Dermis microvascular lymphatic vessel endothelial cell (primary cell): ENCODE data around the gene KRT28. TPM values are rescaled to one million over a fixed set of nuclear protein-coding genes. Genes with fewer than 3 reads are reported as not detected.
"Not testable (repeated sequence)": the region's sequence is repeated elsewhere in the genome, so short reads cannot be mapped to it uniquely, and the experiment has no call there.

ENCODE experiments used
- DNase-seq, 2 donors: peaks; one replicate each; pipeline versions ENCODE4 v3.0.0 to v3.0.0-alpha.2; 2010; ENCODE audit warnings: low read depth in 2 of 2
- total RNA-seq: library from RNA; depleted of rRNA; stranded (reverse); fragments of >200 nt; gene quantifications from 2 replicates; pipeline ENCODE4 v1.2.1, GENCODE V29; 2014

Gene KRT28
- total RNA-seq, 1 donor from 2014 or later = not detected

DNA sequence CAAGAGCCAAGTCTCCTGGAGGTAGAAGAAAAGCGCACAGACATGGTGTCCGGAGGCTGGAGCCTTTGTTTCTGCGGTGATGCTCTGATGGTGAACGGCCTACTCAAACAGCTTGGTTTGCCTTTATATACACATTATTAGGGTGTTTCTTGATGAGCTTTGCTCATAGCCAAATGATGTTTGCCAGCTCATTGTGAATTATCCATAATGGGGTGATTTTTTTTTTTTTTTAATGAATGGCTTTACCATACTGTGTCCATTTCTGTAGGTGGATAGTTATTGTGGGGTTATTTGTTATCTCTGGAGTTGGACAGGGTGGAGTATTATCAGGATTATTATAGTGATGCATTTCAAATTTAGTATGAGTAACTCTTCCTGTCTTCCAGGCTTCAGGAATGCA is 17.3 kb downstream of the KRT28 start, which contains the start of gene KRT27:
Gene KRT27, minus strand, starts transcription at position 101 of the 400 bp plus-strand sequence. Its CDS starts 57 bp downstream, at position 44.
- no peak for DNase-seq

DNA sequence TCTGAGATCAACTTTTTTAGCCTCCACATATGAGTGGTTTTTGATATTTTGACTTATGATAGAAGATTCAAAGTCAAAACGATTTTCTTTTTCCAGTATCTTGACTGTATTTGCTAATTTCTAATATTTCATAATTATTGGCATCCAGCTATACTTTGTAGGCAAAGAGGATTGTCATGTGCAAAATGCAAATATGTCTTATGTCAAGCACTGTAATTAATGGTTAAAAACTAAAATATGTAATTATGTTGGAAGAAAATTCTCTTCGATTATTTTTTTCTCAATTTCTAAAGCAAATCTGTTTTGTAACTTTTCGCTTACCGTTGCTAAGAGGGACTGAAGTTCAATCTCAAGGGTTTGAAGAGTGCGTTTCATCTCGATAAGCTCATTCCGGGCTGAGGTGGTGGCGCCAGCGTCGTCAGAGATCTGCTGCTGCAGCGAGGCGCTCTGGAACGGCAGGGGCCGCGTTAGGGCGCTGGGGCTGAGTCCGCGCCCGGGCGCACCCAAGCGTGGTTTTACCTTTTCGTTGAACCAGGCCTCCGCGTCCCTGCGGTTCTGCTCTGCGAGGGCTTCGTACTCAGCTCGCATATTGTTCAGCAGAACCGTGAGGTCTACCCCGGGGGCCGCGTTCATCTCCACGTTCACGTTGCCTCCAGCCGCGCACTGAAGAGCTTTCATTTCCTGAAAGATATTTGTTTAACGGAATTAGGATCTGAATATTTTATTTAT is 20.4 kb downstream of the KRT28 start:
- DNase-seq = peak in 1 of 2 donors; percentile 3

DNA sequence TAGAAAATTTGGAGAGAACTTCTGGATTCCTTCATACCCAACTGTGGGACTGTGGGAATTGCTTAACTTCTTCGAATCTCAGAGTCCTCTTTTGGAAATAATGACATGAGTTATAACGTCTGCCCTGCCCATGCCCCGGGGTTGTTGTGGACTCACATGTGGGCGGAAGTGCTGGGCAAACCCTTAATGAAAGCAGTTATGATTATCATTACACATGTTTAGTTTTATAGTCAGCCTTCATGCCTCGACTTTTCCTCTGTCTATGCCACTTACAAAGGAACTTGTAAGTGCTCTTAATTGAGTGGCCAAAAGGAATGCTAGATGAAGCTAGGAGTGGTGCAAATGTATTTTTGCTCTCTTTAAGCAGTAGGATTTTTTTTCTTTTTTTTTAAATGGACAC is 21.3 kb downstream of the KRT28 start:
- no peak for DNase-seq

DNA sequence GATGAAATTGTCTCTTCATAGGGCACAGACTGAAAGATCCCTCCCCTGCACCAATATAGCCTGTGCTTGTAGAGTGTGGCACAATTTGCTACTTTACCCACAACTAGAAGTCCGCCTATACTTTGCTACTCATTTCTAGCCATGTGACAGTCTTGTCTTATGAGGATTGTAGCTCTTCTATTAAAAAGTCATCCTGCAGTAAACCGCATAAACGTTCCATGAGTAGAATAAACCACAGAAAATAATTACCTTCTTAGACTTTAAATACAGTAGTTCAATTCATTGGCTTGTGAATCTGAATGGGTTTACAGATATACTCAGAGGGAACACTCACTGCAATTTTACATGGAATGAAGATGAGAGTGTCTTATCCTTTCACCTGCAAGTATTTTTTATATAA is 21.8 kb downstream of the KRT28 start:
- no peak for DNase-seq

DNA sequence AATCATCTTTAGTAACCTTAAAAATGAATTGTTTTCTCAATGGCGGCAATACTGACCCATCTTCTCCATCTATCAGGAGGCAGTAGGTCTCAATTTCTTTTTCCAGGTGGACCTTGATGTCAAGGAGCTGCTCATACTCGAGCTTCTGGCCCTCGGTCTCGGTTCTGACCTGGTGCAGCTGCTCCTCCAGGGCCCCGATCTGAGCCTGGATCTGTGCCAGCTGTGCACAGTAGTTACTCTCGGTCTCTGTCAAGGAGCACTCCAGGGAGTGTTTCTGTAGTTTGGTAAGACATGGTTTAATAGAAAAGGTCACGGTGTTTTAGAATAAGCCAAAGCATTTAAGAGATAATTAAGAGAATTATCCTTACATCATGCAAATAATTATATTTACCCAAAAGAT is 22.3 kb downstream of the KRT28 start:
- no peak for DNase-seq

DNA sequence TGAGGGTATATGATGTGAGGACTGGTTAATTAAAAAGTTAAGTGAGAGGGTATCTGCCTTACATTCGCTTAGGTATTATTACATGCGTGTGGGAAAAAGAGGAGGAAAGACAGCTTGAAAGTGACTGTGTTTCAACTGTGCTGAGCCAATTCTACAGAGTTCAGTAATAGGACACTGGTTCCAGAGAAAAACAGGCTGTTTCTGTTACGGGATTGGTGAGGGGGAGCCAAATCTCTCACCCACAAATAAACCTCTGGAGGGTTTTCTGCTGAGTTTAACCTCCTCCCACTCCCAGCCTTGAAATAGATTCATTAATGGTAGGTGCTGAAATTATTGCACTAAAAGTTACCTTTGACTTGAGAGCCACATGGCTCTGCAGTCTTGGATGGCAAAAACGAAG is 23.8 kb downstream of the KRT28 start:
- no peak for DNase-seq

DNA sequence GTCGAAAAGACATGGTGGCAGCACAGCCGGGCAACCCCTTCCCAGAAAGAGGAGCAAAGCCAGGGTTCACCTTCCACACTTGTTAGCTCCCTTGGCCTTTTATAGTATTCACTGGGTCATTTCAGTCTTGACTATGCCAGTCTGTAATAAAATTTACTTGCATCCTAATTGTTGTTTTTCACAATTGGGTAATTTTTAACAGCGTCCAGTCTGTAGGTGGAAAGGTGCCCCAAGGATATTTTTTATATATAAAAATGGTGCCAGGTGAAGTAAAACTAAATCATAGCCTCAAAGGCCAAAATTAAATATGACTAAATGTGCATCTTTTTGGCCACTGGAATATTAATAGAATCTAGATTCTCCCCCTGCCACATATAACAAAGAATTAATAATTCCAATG is 27.7 kb downstream of the KRT28 start, which contains the start of gene KRT26:
Gene KRT26, minus strand, starts transcription at position 101 of the 400 bp plus-strand sequence. Its CDS starts 88 bp downstream, at position 13.
- no peak for DNase-seq

DNA sequence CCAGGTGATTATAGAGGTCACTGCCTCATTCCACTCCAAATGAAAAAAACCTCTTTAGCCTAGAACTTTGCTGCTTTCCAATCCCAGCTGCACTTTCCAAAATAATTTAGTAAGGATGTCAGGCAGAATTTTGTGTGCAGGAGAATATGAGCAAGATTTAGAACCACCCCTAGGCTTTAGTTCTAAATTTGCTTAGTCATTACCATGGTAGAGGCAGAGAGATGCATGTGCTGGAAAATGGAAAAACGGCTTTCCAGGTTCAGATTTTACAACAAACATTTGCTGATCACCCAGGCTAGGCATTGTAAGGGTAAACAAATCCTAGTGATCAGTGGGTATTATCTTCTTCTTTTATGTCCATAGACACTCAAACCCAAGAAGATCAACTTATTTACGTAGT is 34.1 kb downstream of the KRT28 start:
- no peak for DNase-seq

DNA sequence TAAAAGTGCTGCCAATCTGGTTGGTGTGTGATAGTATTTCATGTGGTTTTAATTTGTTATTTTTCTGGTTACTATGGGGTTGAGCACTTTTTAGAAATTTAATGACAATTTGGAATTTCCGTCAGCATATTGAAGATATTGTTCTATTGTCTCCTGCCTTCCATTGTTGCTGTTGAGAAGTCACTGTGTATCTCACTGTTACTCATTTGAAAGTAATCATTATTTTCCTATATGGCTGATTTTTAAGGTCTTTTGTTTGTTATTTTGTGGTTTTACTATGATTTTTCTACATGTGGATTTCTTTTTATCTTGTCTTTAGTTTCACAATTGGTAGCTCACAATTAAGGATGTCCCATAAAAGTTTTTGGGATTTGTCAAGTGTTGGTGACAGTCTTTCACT is 36.0 kb downstream of the KRT28 start:
- DNase-seq = no peak

DNA sequence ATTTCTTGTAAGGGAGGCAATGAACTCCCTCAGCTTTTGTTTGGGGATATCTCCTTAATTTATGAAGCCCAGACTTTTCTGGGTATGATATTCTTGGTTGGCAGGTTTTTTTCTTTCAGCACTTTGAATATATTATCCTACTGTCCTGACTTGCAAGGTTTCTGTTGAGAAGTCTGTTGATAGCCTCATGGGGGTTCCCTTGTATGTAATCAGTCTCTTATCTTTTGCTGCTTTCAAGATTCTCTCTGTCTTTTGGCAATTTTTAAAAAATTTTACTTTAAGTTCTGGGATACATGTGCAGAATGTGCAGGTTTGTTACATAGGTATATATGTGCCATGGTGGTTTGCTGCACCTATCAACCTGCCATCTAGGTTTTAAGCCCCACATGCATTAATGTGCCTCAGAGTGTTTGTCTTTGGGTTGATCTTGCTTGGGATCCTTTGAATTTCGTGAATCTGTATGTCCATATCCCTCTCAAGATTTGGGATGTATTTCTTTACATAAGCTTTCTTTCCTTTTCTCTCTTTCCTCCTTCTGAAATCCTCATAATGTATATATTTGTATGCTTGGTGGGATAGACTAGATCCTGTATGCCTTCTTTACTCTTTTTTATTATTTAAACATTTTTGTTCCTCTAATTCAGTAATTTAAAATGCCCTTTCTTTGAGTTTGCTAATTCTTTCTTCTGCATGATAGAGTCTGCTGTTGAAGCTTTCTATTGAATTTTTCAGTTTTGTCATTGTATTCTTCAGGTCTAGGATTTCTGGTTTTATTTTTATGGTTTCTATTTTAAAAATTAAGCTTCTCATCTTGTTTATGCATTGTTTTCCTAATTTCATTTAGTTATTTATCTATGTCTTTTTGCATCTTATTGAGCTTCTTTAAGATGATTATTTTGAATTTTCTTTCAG is 39.4 kb downstream of the KRT28 start:
- DNase-seq = no peak

DNA sequence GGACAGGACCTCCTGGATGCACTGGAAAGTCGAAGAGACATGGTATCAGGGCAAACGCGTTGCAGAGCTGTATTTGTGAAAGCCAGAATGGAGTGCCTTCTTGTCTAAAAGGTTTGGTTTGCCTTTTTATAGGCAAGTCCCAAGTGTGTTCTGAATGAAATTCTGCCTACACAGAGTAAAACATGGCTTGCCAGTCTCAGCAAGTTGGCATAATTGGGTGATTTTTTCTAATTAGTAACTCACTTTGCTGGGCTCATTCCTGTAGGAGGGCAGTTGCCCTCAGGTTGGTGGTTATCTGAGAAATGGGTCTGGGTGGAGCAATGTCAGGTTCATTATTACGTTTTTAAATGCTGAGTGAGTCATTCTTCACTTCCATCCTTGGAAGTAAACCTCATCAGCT is 44.5 kb downstream of the KRT28 start, which contains the start of gene KRT25:
Gene KRT25, minus strand, starts transcription at position 101 of the 400 bp plus-strand sequence. Its CDS starts 60 bp downstream, at position 41.
- no peak for DNase-seq

DNA sequence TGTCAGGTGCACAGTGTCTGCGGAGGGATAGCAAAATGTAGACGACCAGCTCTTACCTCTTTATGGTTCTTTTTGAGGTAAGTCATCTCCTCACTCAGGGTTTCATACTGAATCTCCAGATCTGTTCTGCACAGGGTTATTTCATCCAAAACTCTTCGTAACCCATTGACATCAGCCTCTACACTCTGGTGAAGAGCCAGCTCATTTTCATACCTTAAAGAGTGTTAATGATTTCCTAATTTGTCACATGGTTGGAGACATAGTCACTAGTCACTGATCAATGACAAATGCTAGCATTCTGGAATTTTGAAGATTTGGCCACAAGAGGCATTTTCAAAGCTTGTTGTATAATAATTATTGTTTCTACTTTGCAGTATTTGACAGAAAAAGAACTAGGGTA is 46.0 kb downstream of the KRT28 start:
- no peak for DNase-seq

DNA sequence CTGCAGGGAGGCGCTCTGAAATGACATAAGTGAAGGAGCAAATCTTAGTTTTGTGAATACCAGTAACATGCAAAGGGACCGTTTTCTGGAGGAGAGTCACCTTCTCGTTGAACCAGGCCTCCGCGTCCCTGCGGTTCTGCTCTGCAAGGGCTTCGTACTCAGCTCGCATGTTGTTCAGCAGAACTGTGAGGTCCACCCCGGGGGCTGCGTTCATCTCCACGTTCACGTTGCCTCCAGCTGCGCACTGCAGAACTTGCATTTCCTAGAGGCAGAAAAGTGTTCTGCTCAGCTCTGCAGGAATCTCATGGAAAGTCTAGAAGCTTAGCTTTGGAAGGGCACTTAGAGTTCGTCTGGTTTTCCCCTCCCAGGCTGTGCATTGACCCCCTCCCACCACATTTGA is 48.7 kb downstream of the KRT28 start:
- DNase-seq = no peak

DNA sequence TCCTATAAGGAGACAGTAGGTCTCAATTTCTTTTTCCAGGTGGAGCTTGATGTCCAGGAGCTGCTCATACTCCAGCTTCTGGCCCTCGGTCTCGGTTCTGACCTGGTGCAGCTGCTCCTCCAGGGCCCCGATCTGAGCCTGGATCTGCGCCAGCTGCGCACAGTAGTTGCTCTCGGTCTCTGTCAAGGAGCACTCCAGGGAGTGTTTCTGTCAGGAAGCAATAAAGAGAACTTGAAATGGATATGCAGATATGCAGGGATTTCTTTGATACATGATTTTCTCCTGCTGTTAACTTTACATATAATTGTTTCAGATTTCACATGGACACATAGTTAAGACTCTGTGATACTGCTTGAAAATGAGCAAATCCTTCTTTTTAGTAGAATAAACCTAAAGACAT is 49.4 kb downstream of the KRT28 start:
- DNase-seq = no peak

DNA sequence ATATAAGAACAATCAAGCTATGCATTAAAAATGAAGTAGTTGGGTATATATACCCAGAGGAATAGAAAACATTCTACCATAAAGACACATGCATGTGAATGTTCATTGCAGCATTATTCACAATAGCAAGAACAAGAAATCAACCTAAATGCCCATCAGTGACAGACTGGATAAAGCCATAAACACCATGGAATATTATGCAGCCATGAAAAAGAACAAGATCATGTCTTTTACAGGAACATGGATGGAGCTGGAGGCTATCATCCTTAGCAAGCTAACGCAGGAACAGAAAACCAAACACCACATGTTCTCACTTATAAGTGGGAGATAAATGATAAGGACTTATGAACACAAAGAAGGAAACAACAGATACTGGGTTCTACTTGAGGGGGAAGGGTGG is 51.1 kb downstream of the KRT28 start:
- not testable (repeated sequence) for DNase-seq

Other genes starting within 250 kb of the KRT28 start
- under 0.01 TPM in 1 of 2 replicates, not detected in the other for gene CCR7, start 234.5 kb downstream of the KRT28 start, total RNA-seq
- gene SMARCE1, start 152.1 kb downstream of the KRT28 start, total RNA-seq = 61.1 and 63.3 TPM in 2 replicates
- 0.13 TPM in 2 replicates for gene KRT222, start 134.8 kb downstream of the KRT28 start, total RNA-seq
- not detected in 2 replicates for gene KRT24, start 96.2 kb downstream of the KRT28 start, total RNA-seq
- not detected in 2 replicates for gene KRT25, start 44.6 kb downstream of the KRT28 start, total RNA-seq
- gene KRT26, start 27.8 kb downstream of the KRT28 start, total RNA-seq = not detected in 2 replicates
- gene KRT27, start 17.4 kb downstream of the KRT28 start, total RNA-seq = not detected in 2 replicates
- gene KRT10, start 22.7 kb upstream of the KRT28 start, total RNA-seq = 1.9 and 2.3 TPM in 2 replicates
- gene KRT12, start 67.3 kb upstream of the KRT28 start, total RNA-seq = not detected in 2 replicates
- not detected in 2 replicates for gene KRT20, start 85.3 kb upstream of the KRT28 start, total RNA-seq
- gene KRT23, start 137.7 kb upstream of the KRT28 start, total RNA-seq = 2.1 TPM in 1 of 2 replicates, not detected in the other
- not detected in 2 replicates for gene KRT39, start 167.0 kb upstream of the KRT28 start, total RNA-seq
- not detected in 2 replicates for gene KRT40, start 184.4 kb upstream of the KRT28 start, total RNA-seq
- not detected in 2 replicates for gene KRTAP3-3, start 194.2 kb upstream of the KRT28 start, total RNA-seq
- gene KRTAP3-2, start 199.9 kb upstream of the KRT28 start, total RNA-seq = not detected in 2 replicates
- gene KRTAP3-1, start 209.2 kb upstream of the KRT28 start, total RNA-seq = not detected in 2 replicates
- not detected in 2 replicates for gene KRTAP1-5, start 227.2 kb upstream of the KRT28 start, total RNA-seq
- gene KRTAP1-4, start 230.2 kb upstream of the KRT28 start, total RNA-seq = not detected in 2 replicates
- not detected in 2 replicates for gene KRTAP1-3, start 234.9 kb upstream of the KRT28 start, total RNA-seq
- not detected in 2 replicates for gene KRTAP1-1, start 241.5 kb upstream of the KRT28 start, total RNA-seq
- not detected in 2 replicates for gene KRTAP2-1, start 247.4 kb upstream of the KRT28 start, total RNA-seq